ENCODE data around the gene MATR3. TPM values are rescaled to one million over a fixed set of nuclear protein-coding genes. Genes with fewer than 3 reads are reported as not detected.

MATR3 gene
- total RNA-seq, 4 donors from 2014 or later = 194 to 326 (median 314) TPM

DNA sequence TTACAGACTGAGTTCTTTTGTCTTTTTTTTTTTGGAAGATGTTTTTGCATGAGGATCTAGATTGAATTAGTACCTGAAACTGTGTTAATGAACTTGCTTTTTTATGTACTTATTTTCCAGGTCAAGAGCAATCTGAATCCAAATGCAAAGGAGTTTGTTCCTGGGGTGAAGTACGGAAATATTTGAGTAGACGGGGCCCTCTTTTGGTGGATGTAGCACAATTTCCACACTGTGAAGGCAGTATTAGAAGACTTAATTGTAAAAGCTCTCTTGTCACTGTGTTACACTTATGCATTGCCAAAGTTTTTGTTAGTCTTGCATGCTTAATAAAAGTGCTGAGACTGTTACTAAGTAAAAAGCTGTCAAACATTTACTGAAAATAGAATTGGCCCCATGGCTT is 75.1 kb downstream of the MATR3 start:
- no peaks in the 10 kb centered on the region for H3K9me3 ChIP-seq
- TF ChIP-seq EP300 (IDR thresholded peaks at IDR 0.05) (no peak), POLR2A (IDR thresholded peaks at IDR 0.05) (no peak), POLR2AphosphoS5 (IDR thresholded peaks at IDR 0.05) (no peak)
- TF ChIP-seq, protein P1, sequence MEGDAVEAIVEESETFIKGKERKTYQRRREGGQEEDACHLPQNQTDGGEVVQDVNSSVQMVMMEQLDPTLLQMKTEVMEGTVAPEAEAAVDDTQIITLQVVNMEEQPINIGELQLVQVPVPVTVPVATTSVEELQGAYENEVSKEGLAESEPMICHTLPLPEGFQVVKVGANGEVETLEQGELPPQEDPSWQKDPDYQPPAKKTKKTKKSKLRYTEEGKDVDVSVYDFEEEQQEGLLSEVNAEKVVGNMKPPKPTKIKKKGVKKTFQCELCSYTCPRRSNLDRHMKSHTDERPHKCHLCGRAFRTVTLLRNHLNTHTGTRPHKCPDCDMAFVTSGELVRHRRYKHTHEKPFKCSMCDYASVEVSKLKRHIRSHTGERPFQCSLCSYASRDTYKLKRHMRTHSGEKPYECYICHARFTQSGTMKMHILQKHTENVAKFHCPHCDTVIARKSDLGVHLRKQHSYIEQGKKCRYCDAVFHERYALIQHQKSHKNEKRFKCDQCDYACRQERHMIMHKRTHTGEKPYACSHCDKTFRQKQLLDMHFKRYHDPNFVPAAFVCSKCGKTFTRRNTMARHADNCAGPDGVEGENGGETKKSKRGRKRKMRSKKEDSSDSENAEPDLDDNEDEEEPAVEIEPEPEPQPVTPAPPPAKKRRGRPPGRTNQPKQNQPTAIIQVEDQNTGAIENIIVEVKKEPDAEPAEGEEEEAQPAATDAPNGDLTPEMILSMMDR (IDR thresholded peaks at IDR 0.05) = no peak
- WGBS, 2 donors (ENCODE audit: low coverage in 1 of 2) = 9 to 62% methylated on average over 2 of the region's 2 CpGs
- H3K4me1 ChIP-seq = peaks cover 0 to 12% (median 0%) of the 10 kb centered on the region in 3 donors
- ATAC-seq = no peak
- H3K27ac ChIP-seq = no peak overlapping the region
- no peaks in the 10 kb centered on the region for H3K27me3 ChIP-seq
- peaks cover 0 to 99% of the 10 kb centered on the region in 2 donors for H3K36me3 ChIP-seq
- H3K4me3 ChIP-seq = no peak overlapping the region

DNA sequence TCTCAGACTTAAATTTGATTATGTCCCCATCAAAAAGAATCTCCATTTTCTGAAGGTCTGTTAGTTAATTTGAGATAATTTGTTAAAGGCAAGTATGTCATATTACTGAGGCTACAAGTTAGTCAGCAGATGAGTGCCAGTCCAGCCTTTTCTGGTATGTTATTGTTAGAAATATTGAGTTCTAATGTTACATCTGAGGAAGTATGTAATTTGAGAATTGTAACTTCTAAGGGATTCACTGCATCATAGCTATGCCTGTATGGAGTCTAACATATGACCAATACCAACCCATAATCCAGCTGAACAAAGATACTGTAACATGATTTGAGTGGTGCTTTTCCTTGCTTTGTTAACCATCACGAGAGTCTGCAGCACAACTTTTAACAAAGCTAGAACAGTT is 75.6 kb downstream of the MATR3 start:
- TF ChIP-seq EP300 (IDR thresholded peaks at IDR 0.05) = no peak
- TF ChIP-seq, protein P1 (IDR thresholded peaks at IDR 0.05) = no peak
- no peak for TF ChIP-seq POLR2AphosphoS5 (IDR thresholded peaks at IDR 0.05)
- no peak for TF ChIP-seq POLR2A (IDR thresholded peaks at IDR 0.05)
- Histone ChIP-seq H3K9me3 (no peaks in the 10 kb centered on the region), H3K27me3 (no peaks in the 10 kb centered on the region), H3K27ac (no peak overlapping the region), H3K36me3 (peaks cover 0 to 96% of the 10 kb centered on the region in 2 donors), H3K4me3 (no peak overlapping the region), H3K4me1 (peaks cover 0 to 17% (median 0%) of the 10 kb centered on the region in 3 donors)
- 67 to 89% methylated on average over 1 of the region's 1 CpG for WGBS, 2 donors (ENCODE audit: low coverage in 1 of 2)
- no peak for ATAC-seq

DNA sequence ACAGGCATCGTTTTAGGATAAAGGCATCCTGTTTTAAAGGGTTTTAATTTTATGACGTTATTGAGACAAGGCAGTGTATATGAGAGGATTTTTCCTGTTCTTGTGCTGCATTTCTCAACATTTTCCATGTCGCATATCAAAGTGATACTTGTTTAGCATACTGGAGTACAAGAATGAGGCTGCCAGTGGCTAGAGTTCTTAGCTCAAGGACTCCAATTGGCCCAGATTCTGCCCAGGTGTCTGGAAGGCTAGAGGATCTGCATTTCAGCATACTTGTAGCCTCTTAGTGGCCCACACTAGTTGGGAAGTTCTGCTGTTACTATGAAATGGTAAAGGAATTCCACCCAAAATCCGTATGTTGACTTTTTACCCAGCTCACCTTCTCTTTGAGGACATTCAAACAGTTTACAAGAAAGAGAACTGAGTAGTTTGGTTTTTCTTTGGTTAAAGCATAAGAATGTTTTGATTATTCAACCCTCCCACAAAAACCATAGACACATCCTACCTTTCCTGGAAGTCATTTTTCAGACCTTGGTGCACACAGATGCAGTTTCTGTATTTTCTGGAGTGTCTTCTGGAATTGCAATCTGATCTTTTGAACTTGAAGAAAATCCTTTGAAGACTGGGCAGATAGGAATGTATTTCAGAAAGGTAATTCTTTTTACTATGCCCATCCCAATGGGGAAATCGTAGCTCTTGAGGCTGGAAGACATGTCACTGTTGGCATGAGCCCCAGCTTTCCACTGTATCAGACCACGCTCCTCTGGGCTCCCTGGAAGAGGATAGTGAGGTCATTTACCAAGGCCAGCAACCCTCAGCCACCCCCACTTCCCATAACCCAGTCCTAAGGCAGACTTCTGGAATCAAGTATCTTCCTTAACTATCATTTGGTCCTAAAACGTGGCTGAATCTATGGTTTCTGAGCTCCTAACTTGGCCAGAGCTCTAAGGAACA is 78.2 kb downstream of the MATR3 start:
- WGBS, 2 donors (ENCODE audit: low coverage in 1 of 2) = 71 to 85% methylated on average over 5 to 6 of the region's 7 CpGs
- Histone ChIP-seq H3K4me1 (peaks cover 0 to 28% (median 0%) of the 10 kb centered on the region in 3 donors), H3K9me3 (no peaks in the 10 kb centered on the region), H3K27me3 (no peaks in the 10 kb centered on the region), H3K27ac (no peak overlapping the region), H3K36me3 (peaks cover 0 to 80% of the 10 kb centered on the region in 2 donors), H3K4me3 (no peak overlapping the region)
- ATAC-seq = no peak
- TF ChIP-seq, protein P1 (IDR thresholded peaks at IDR 0.05) = no peak
- TF ChIP-seq POLR2AphosphoS5 (IDR thresholded peaks at IDR 0.05) = no peak
- no peak for TF ChIP-seq POLR2A (IDR thresholded peaks at IDR 0.05)
- TF ChIP-seq EP300 (IDR thresholded peaks at IDR 0.05) = no peak

DNA sequence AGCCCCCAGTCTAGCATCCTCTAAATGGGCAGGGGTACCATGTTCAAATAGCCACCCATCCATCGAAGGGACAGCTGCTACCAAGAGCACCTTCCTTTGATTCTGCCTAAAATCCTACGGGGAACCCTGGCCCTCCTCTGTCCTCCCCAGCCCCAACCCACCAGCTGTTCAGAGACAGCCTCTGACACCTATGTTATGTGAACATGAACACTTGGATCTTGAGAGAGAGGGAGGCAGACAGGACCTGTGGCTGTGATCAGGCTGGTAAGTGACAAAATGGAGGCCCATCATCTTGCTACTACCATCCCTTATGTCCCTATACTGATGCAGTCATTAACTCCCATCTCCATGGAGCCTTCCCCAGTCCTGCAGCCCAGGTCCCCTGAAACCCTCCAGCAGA is 81.4 kb downstream of the MATR3 start:
- ATAC-seq = no peak
- TF ChIP-seq, protein P1 (IDR thresholded peaks at IDR 0.05) = no peak
- TF ChIP-seq POLR2AphosphoS5 (IDR thresholded peaks at IDR 0.05) (no peak), POLR2A (IDR thresholded peaks at IDR 0.05) (no peak), EP300 (IDR thresholded peaks at IDR 0.05) (no peak)
- H3K9me3 ChIP-seq = no peaks in the 10 kb centered on the region
- no peak overlapping the region for H3K4me3 ChIP-seq
- 61% methylated on average over 2 of the region's 2 CpGs; no CpG with 5 or more reads in 1 of the 2 donors for WGBS, 2 donors (ENCODE audit: low coverage in 1 of 2)
- no peaks in the 10 kb centered on the region for H3K27me3 ChIP-seq
- peaks cover 0 to 31% (median 0%) of the 10 kb centered on the region in 3 donors for H3K4me1 ChIP-seq
- H3K27ac ChIP-seq = peak overlapping the region in 2 of 4 donors; percentile 66 to 81
- H3K36me3 ChIP-seq = peaks cover 0 to 59% of the 10 kb centered on the region in 2 donors

All from gastroesophageal sphincter (tissue), 4 donors.